ENCODE results near the gene CKAP2.
"Not testable (repeated sequence)": the region's sequence is repeated elsewhere in the genome, so short reads cannot be mapped to it uniquely, and the experiment has no call there.

GRCh38 chr13:52511598-52511997 is 56.3 kb downstream of the CKAP2 start:
- TF ChIP-seq ZBTB8A (tag by site-specific recombination; IDR thresholded peaks at IDR 0.05); ZNF311 (tag by site-specific recombination; IDR thresholded peaks at IDR 0.05; ENCODE audit: borderline replicate concordance); CTCF (tag by site-specific recombination; IDR thresholded peaks at IDR 0.05); ZNF112 (tag by site-specific recombination; IDR thresholded peaks at IDR 0.05); PATZ1 (tag by site-specific recombination; IDR thresholded peaks at IDR 0.05); ZNF350 (tag by site-specific recombination; IDR thresholded peaks at IDR 0.05); ZNF140 (tag by site-specific recombination; IDR thresholded peaks at IDR 0.05); ZSCAN4 (tag by site-specific recombination; IDR thresholded peaks at IDR 0.05); ZEB2 (tag by site-specific recombination; IDR thresholded peaks at IDR 0.05); ZNF132 (tag by site-specific recombination; IDR thresholded peaks at IDR 0.05; ENCODE audit: borderline replicate concordance); ZNF514 (tag by site-specific recombination; IDR thresholded peaks at IDR 0.05); ZNF18 (tag by site-specific recombination; IDR thresholded peaks at IDR 0.05); PRDM1 (tag by site-specific recombination; IDR thresholded peaks at IDR 0.05): not testable (repeated sequence)

All from HEK293 (cell line).